DMS79 treated with DMSO at 0.1 percent for 48 hours (cell line): ENCODE data around the gene POLR1C.
"Not testable (repeated sequence)": the region's sequence is repeated elsewhere in the genome, so short reads cannot be mapped to it uniquely, and the experiment has no call there.

Experiments used
- DNase-seq: peaks from one replicate; lab custom pipeline; 2025; lab: John Stamatoyannopoulos, UW

POLR1C gene

GRCh38 chr6:43509984-43510826, 6.7 kb upstream of the POLR1C start, which contains the start of gene LRRC73:
Gene LRRC73 (minus strand): TSS chr6:43510346. CDS start chr6:43509785, 561 bp downstream.
- DNase-seq = peak; percentile 55

- DNase-seq = no peak
Observed at GRCh38 chr6:43510827-43511163, 6.1 kb upstream of the POLR1C start.

DNA sequence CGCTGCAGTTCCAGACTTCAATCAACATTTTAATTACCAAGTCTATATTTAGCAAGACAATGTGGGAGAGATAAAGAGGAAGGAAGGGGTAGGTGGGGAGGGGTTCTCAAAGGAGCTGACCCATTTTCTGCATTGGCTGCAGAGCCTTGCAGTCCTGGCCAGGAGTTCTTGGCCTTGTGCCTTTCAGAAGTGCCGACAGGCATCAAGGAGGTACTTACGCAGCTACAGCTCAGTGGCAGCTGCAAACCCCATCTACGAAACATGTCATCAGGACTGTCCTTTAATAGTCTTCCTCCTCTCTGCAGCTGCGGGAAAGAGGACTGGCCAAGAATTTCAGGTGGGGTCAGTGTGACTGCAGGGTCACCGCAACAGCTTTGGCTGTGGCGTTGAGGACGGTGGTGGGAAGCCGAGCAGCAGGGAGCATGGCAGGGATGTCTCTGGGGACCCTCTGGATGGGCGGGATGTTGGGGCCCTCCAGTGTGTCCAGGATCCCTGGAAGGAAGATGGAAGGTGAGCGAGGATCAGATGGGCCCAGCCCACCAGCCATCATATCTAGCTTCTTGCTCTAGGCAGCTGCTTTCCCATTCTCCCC, 5.0 kb upstream of the POLR1C start:
- no peak for DNase-seq

DNA sequence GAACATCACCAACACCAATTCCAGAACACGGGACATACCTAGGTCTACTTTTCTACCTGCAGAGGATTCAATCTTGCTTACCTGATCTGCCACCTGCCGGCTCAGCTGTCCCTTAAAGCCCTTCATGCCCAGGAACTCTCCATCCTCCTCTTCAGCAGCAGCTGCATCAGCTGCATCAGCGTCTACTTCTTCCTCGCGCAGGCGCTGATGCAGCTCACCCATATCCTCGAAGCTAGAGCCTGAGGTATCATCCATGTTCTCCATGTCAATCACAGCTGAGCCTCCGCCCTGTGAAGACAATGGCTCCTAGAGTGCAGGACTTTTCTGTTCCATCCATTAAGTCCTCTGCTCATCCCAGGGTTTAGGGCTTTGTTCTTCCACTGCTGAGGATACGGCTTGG, 1.1 kb upstream of the POLR1C start:
- no peak for DNase-seq

GRCh38 chr6:43516367-43516696, 557 bp upstream of the POLR1C start:
- no peak for DNase-seq

- no peak for DNase-seq
Observed at GRCh38 chr6:43517505-43518357, 842 bp downstream of the POLR1C start.

DNA sequence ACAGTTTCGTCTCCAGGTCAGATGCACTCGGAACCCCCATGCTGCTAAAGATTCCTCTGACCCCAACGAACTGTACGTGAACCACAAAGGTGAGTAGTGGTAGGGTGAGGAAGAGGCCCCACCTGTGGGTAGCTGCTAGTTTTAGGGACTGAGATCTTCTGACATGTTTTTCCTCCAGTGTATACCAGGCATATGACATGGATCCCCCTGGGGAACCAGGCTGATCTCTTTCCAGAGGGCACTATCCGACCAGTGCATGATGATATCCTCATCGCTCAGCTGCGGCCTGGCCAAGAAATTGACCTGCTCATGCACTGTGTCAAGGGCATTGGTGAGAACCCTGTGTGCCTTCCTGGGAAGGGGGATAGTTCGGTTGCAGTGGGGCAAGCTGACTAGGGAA, 3.2 kb downstream of the POLR1C start:
- DNase-seq = no peak

DNA sequence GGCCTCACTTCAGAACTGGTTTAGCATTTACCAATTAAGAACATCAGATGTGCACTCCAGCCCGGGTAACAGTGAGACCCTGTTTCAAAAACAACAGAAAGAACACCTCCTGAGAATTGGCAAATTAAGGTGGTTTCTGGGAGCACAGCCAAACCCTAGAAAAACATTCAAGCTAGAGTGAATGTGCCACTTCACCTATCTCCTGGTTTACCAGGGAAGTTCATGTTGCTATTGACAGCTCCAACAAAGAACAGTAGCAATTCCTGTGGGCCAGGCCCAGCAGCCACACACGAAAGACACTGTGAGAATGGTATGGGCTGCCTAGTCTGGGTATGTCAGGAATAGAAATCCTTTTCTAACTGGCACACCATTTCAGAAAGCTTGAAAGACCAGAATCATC, 4.9 kb downstream of the POLR1C start:
- peak; percentile 14 for DNase-seq

DNA sequence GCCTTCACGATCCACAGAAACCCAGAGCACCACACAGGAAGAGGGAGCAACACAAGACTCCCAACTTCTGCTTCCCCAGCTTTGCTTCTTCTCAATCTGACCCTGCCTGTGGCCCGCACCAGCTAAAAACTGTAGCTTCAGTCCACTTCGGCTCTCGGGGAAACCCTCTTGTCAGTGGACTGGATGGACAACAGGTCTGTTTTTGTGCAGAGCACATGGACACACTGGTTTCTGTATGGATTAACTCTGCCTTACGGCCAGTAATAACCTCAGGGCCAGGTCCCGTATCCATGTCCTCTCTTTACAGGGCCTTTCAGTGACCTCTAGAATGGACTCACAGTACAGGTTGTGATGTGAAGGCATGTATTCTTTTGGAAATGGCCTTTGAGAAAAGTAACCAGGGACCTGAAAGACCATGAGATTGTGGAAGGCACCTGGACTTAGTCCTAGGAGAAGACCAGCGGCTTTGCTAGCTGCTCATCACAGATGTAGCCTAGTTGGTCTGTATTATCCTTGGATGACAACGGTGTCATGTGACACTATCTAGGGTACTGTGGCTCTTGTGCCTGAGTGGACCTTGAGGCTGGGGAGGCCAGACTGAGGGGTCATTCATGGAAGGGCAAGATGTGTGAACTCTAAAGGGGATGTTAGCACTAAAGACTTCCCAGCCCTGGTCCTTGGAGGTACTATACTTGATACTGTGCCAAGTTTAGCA, 5.8 kb downstream of the POLR1C start:
- no peak for DNase-seq

GRCh38 chr6:43523284-43523683, 6.4 kb downstream of the POLR1C start:
- no peak for DNase-seq

DNA sequence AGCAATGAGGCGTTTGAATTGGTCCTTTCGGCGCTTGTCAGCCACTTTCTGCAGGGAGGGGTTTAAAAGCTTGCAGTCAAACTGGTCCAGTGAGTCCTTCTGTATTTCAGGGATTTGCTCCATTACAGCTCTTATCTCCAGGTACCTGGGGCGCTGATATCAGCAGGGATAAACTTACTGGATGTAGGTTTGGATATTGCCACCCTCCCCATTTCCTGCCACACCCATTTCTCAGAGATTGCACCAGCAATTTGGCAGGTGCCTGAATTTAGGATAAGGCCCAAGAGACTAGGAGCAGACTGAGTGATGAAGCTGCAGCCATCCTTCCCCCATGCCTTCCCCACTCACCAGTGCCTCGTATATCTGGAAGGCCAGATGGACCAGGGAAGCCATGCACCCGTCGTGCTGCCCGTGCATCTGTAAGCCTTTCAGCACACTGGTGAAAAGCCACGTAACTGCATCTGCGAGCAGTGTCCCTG, 7.6 kb downstream of the POLR1C start:
- no peak for DNase-seq

- DNase-seq = no peak
Observed at GRCh38 chr6:43532201-43532600, 15.3 kb downstream of the POLR1C start.

GRCh38 chr6:43538986-43539385, 22.1 kb downstream of the POLR1C start:
- DNase-seq = not testable (repeated sequence)

GRCh38 chr6:43539409-43539808, 22.5 kb downstream of the POLR1C start:
- not testable (repeated sequence) for DNase-seq

- DNase-seq = no peak
Observed at GRCh38 chr6:43540507-43540906, 23.6 kb downstream of the POLR1C start.

DNA sequence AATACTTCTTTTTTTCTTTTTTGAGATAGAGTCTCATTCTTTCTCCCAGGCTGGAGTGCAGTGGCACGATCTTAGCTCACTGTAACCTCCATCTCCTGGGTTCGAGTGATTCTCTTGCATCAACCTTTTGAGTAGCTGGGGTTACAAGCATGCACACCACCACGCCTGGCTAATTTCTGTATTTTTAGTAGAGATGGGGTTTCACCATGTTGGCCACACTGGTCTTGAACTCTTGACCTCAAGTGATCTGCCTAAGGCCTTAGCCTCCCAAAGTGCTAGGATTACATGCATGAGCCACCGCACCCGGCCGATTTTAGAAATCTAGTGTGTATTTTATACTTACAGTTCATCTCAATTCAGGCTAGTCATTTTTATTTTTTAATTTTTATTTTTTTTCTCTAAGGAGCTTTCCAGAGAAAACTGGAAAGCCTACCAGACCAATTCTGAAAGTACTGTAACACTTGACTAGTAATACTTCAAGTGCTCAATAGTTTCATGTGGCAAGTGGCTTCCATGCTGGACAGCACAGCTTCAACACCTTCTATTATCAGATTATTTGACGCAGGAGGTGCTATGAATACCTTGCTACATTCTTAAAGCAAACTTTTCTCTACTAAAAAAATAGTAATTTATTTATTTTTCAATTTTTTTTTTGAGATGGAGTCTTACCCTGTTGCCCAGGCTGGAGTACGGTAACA, 25.0 kb downstream of the POLR1C start:
- no peak for DNase-seq

GRCh38 chr6:43544461-43544860, 27.6 kb downstream of the POLR1C start:
- no peak for DNase-seq

- no peak for DNase-seq
Observed at GRCh38 chr6:43547222-43547621, 30.3 kb downstream of the POLR1C start.

DNA sequence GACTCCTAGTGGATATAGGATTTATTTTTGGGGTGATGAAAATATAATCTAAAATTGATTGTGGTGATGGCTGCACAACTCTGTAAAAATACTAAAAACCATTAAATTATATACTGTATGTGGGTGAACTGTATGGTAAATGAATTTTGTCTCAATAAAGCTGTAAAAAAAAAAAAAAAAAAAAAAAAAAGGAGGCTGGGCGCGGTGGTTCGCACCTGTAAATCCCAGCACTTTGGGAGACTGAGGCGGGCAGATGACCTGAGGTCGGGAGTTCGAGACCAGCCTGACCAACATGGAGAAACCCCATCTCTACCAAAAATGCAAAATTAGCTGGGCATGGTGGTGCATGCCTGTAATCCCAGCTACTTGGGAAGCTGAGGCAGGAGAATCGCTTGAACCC, 40.7 kb downstream of the POLR1C start:
- DNase-seq = not testable (repeated sequence)

- DNase-seq = no peak
Observed at GRCh38 chr6:43559328-43559727, 42.4 kb downstream of the POLR1C start.

GRCh38 chr6:43570876-43571441, 54.1 kb downstream of the POLR1C start:
- DNase-seq = no peak
